Heart left ventricle (tissue), 16 donors: ENCODE results near the gene GTF2H4. TPM values are rescaled to one million over a fixed set of nuclear protein-coding genes. Genes with fewer than 3 reads are reported as not detected.

Experiments
- ATAC-seq, 4 donors: fragments of 200-7000 bp; cut with Tn5 transposase; one replicate each; pipeline ENCODE4 v1.9.1; 2020 to 2022; ENCODE audit warnings: moderate library complexity in 4 of 4, mild to moderate bottlenecking in 3 of 4, moderate number of reproducible peaks in 1 of 4
- DNase-seq, 5 donors: peaks; one replicate each; pipeline ENCODE4 v3.0.0-alpha.2; 2020
- H3K27ac ChIP-seq, 12 donors: fragments of 200-600 bp; sonication (generic) in 4 of 12; one replicate each; pipeline versions ENCODE4 v1.5.0 to v1.8.0; 2016 to 2022; ENCODE audit warnings: mild to moderate bottlenecking in 2 of 12
- H3K27me3 ChIP-seq, 9 donors: fragments of 200-600 bp; sonication (generic) in 2 of 9; one replicate each; pipeline versions ENCODE4 v1.5.1 to v1.8.0; 2016 to 2022; ENCODE audit warnings: mild to moderate bottlenecking in 3 of 9
- H3K36me3 ChIP-seq, 9 donors: fragments of 200-600 bp; sonication (generic) in 2 of 9; one replicate each; pipeline versions ENCODE4 v1.5.0 to v1.8.0; 2018 to 2022; ENCODE audit warnings: mild to moderate bottlenecking in 2 of 9
- H3K4me1 ChIP-seq, 12 donors: fragments of 200-600 bp; sonication (generic) in 4 of 12; one replicate each; pipeline versions ENCODE4 v1.5.0 to v1.8.0; 2016 to 2022; ENCODE audit warnings: mild to moderate bottlenecking in 3 of 12
- H3K4me3 ChIP-seq, 12 donors: fragments of 200-600 bp; sonication (generic) in 4 of 12; one replicate each; pipeline versions ENCODE4 v1.5.0 to v1.8.0; 2017 to 2022; ENCODE audit warnings: mild to moderate bottlenecking in 9 of 12, moderate library complexity in 4 of 12
- H3K9me3 ChIP-seq, 12 donors: fragments of 200-600 bp; sonication (generic) in 4 of 12; one replicate each; pipeline versions ENCODE4 v1.5.0 to v1.8.0; 2016 to 2022; ENCODE audit warnings: mild to moderate bottlenecking in 1 of 12
- POLR2A ChIP-seq, 2 donors: fragments of 450-650 bp; IDR thresholded peaks; one replicate each; pipeline ENCODE4 v1.6.1; 2017; ENCODE audit warnings: antibody characterized with exemption in 2 of 2, mild to moderate bottlenecking in 2 of 2, moderate library complexity in 2 of 2
- WGBS, 4 donors: extraction: QIAGEN DNeasy Blood & Tissue Kit in 2 of 4; methylation state at CpG; one replicate each; pipeline versions ENCODE4 v1.1.5 to v1.1.7; 2013 to 2018; 5-methylcytosine and 5-hydroxymethylcytosine counted together
- intact Hi-C, 10 donors: fragments of 100-400 bp; cut with DNase I; formaldehyde crosslinking; loops; one replicate each; pipeline versions ENCODE4 v1.11.1 to v1.14.2; 2022
- polyA plus RNA-seq, 2 donors: library from polyadenylated mRNA; stranded (reverse); fragments of 200-250 nt; gene quantifications; one replicate each; pipeline ENCODE4 v1.2.3, GENCODE V29; 2013
- total RNA-seq, 9 donors: library from RNA; depleted of rRNA in 2 of 9; stranded (reverse); fragments of >200 nt in 2 of 9; fragmentation: NEBNext Ultra II Directional in 3 of 9; extraction: Animal tissue kit (Norgen Biotek cat#: 25700) in 3 of 9; gene quantifications; one replicate each; pipeline versions ENCODE4 v1.1.0 to v1.2.4, GENCODE V29; 2016 to 2023
- TF ChIP-seq, protein P1 (sequence below), 12 donors: fragments of 200-600 bp; sonication (generic) in 4 of 12; IDR thresholded peaks; one replicate each; pipeline versions ENCODE4 v1.5.0 to v1.8.0; 2018 to 2022; ENCODE audit warnings: antibody characterized with exemption in 12 of 12, mild to moderate bottlenecking in 5 of 12
- donor health status: ischemic (EF 13 %, LVEDD 7.1; RV severe dilation, severe dysfunction).
- donor health status: healthy with polysubstance abuse.
- donor health status: DM: no; HTN: yes; CAD: no.
- donor health status: DM: no; HTN: no; CAD: no.
- donor health status: ischemic (EF 25% LVEDD 6.9; RV normal size, moderate dysfunction).
- donor health status: ischemic (EF 25% LVEDD 5.7; RV mildly dilated, moderate dysfunction).
- donor health status: healthy.
- donor health status: DM: yes; HTN: yes; CAD: no.
- donor health status: ischemic (EF 35%, LVEDD 5.7; RV mildly dilated, moderate dysfunction).
- donor health status: nonischemic (EF 11% LVEDD 7.7; RV severe dilation, severe dysfunction).
- donor health status: DM: yes; HTN: yes; CAD: no.
- donor health status: PGD.
- donor health status: ischemic (EF 29% LVEDD 5.4; RV normal size, mild dysfunction).
- donor health status: nonischemic (EF 23%, LVEDD 6.1; RV moderate dilation, normal function).

GTF2H4 gene
- total and polyA plus RNA-seq, 11 donors: 4.2 to 22.4 (median 14.7) TPM

DNA sequence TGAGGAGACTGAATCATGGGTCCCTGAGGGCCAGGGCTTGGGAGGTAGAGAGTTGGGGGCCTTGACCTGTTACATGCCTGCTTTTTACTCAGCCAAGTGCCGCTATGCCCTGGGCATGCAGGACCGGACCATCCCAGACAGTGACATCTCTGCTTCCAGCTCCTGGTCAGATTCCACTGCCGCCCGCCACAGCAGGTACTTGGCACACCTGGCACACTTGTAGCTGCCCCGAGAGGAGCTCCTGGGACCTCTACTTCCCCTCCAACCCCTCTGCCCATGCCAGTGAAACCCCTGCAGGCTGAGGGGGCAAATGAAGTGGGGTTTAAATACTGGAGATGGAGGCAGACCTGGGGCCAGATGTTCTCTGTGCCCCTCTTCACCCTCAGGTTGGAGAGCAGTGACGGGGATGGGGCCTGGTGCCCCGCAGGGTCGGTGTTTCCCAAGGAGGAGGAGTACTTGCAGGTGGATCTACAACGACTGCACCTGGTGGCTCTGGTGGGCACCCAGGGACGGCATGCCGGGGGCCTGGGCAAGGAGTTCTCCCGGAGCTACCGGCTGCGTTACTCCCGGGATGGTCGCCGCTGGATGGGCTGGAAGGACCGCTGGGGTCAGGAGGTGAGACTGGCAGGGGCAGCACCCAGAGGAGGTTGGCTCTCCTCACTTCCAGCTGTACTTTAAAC lies 19.1 kb upstream of the GTF2H4 start:
- intact Hi-C loops: loop anchor here in 2 of 10 donors (10.0 kb wide), 2 partner anchors 154 to 204 kb away; partner anchors contain the start of gene PPP1R18 (in 1 of the 2)
- DNase-seq: no peak
- TF ChIP-seq, protein P1, sequence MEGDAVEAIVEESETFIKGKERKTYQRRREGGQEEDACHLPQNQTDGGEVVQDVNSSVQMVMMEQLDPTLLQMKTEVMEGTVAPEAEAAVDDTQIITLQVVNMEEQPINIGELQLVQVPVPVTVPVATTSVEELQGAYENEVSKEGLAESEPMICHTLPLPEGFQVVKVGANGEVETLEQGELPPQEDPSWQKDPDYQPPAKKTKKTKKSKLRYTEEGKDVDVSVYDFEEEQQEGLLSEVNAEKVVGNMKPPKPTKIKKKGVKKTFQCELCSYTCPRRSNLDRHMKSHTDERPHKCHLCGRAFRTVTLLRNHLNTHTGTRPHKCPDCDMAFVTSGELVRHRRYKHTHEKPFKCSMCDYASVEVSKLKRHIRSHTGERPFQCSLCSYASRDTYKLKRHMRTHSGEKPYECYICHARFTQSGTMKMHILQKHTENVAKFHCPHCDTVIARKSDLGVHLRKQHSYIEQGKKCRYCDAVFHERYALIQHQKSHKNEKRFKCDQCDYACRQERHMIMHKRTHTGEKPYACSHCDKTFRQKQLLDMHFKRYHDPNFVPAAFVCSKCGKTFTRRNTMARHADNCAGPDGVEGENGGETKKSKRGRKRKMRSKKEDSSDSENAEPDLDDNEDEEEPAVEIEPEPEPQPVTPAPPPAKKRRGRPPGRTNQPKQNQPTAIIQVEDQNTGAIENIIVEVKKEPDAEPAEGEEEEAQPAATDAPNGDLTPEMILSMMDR (IDR thresholded peaks at IDR 0.05): no peak
- TF ChIP-seq POLR2A (IDR thresholded peaks at IDR 0.05): no peak
- no peak overlapping the region for H3K27ac ChIP-seq
- H3K27me3 ChIP-seq: peaks cover 0 to 3% (median 0%) of the 10 kb centered on the region in 9 donors
- peaks cover 5 to 32% (median 19%) of the 10 kb centered on the region in 12 donors for H3K4me1 ChIP-seq
- 92 to 96% (median 95%) methylated on average over 15 to 18 of the region's 18 CpGs for WGBS, 4 donors
- no peak for ATAC-seq
- H3K4me3 ChIP-seq: no peak overlapping the region
- H3K9me3 ChIP-seq: no peaks in the 10 kb centered on the region
- H3K36me3 ChIP-seq: peaks cover 0 to 49% (median 14%) of the 10 kb centered on the region in 9 donors

DNA sequence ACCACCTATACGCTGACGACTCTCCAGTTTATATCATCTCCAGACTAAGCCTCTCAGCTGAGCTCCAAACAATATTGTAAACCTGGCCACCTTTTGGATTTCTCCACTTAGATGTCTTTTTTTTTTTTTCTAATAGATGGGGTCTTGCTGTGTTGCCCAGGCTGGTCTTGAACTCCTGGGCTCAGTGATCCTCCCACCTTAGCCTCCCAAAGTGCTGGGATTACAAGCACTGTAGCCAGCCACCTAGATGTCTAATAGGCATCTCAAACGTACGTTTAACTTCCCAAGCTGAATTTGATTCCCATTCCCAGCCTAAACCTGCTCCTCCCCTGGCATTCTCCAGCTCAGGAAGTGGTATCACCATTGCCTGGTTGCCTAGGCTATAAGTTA lies 18.5 kb upstream of the GTF2H4 start:
- Histone ChIP-seq H3K9me3 (no peaks in the 10 kb centered on the region), H3K27ac (no peak overlapping the region), H3K4me1 (peaks cover 5 to 32% (median 19%) of the 10 kb centered on the region in 12 donors), H3K36me3 (peaks cover 0 to 54% (median 16%) of the 10 kb centered on the region in 9 donors), H3K27me3 (peaks cover 0 to 3% (median 0%) of the 10 kb centered on the region in 9 donors), H3K4me3 (no peak overlapping the region)
- intact Hi-C loops: loop anchor here in 2 of 10 donors (10.0 kb wide), 2 partner anchors 155 to 205 kb away; partner anchors contain the start of gene PPP1R18 (in 1 of the 2)
- DNase-seq: no peak
- ATAC-seq: no peak
- TF ChIP-seq, protein P1 (IDR thresholded peaks at IDR 0.05): no peak
- no peak for TF ChIP-seq POLR2A (IDR thresholded peaks at IDR 0.05)
- 79 to 94% (median 81%) methylated on average over 4 of the region's 4 CpGs for WGBS, 4 donors

DNA sequence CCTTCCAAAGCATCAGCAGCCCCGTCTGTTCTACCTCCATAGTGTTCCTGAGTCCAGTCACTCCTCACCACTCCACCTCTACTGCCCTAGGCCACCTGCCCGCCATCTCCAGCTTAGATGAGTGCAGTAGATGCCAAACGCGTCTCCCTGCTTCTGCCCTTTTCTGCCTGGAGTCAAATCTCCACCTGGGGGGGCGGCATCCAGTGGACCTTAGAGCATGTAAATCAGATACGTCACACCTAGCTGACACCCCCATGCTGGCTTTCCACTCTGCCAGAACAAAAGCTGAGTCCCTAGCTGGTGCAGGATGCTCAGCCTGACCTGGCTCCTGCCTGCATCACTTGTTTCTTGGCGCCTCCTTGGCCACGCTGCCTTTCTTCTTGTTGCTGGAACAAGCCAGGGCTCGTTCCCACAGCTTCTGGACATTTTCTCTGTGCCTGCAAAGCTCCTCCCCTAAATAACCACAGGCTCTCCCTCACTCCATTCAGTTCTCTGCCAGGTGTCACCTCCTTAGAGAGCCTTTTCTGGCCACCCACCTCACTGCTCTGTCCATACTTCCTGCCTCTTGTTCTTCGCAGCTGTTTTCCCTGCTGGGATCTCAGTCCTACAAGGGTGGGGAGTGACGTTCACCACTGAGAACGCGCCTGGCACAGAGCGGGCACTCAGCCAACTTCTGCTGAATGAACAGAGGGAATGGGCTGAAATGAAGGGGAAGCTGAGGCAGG lies 17.9 kb upstream of the GTF2H4 start:
- H3K4me3 ChIP-seq: no peak overlapping the region
- 79 to 86% (median 83%) methylated on average over 14 of the region's 14 CpGs for WGBS, 4 donors
- DNase-seq: no peak
- TF ChIP-seq, protein P1 (IDR thresholded peaks at IDR 0.05): no peak
- TF ChIP-seq POLR2A (IDR thresholded peaks at IDR 0.05): no peak
- peaks cover 0 to 1% (median 0%) of the 10 kb centered on the region in 9 donors for H3K27me3 ChIP-seq
- peaks cover 5 to 28% (median 14%) of the 10 kb centered on the region in 12 donors for H3K4me1 ChIP-seq
- peaks cover 0 to 60% (median 20%) of the 10 kb centered on the region in 9 donors for H3K36me3 ChIP-seq
- no peak for ATAC-seq
- no peaks in the 10 kb centered on the region for H3K9me3 ChIP-seq
- intact Hi-C loops: loop anchor here in 2 of 10 donors (10.0 kb wide), 2 partner anchors 155 to 205 kb away; partner anchors contain the start of gene PPP1R18 (in 1 of the 2)
- H3K27ac ChIP-seq: no peak overlapping the region
